HepG2 (cell line): ENCODE measurements around the gene DCTN3. TPM values are rescaled to one million over a fixed set of nuclear protein-coding genes. Genes with fewer than 3 reads are reported as not detected.

ENCODE experiments used
- ATRX ChIP-seq: sonication (generic); formaldehyde crosslinking; IDR thresholded peaks from 2 replicates; pipeline ENCODE4 v1.4.0; 2020; ENCODE audit warnings: missing genetic modification reagents, borderline replicate concordance
- BCL3 ChIP-seq: sonication (generic); formaldehyde crosslinking; IDR thresholded peaks from 2 replicates; pipeline ENCODE4 v1.5.1; 2020; ENCODE audit warnings: mild to moderate bottlenecking, missing genetic modification reagents, moderate library complexity
- EP300 ChIP-seq, 3 experiments: sonication (generic) in 1 of 3; formaldehyde crosslinking in 1 of 3; IDR thresholded peaks; 2 replicates each; pipeline versions ENCODE4 v1.5.1 to v1.6.1; 2011 to 2020; ENCODE audit warnings: low read depth in 2 of 3, low read length in 2 of 3, borderline replicate concordance in 1 of 3, improper control_type of control experiment in 1 of 3, mild to moderate bottlenecking in 1 of 3, missing genetic modification reagents in 1 of 3, moderate library complexity in 1 of 3
- FOXA1 ChIP-seq, 2 experiments: fragments of 450-650 bp in 1 of 2; sonication (generic) in 1 of 2; formaldehyde crosslinking in 1 of 2; IDR thresholded peaks; 2 replicates each; pipeline versions ENCODE4 v1.4.0 to v1.6.1; 2016 to 2020; ENCODE audit warnings: missing genetic modification reagents in 1 of 2
- FOXO4 ChIP-seq: sonication (generic); formaldehyde crosslinking; conservative IDR thresholded peaks from 2 replicates; pipeline ENCODE4 v1.8.1; 2023; ENCODE audit warnings: missing genetic modification reagents
- KMT2B ChIP-seq: IDR thresholded peaks from 2 replicates; pipeline ENCODE4 v1.6.1; 2016; ENCODE audit warnings: missing genetic modification reagents, missing compliant biosample characterization
- MBNL3 ChIP-seq: fragments of 250-450 bp; sonication (Bioruptor Pico); conservative IDR thresholded peaks from 2 replicates; pipeline ENCODE4 v1.8.0; 2022; ENCODE audit warnings: mild to moderate bottlenecking, inconsistent platforms
- MEIS1 ChIP-seq: sonication (generic); formaldehyde crosslinking; IDR thresholded peaks from 2 replicates; pipeline ENCODE4 v1.9.0; 2021; ENCODE audit warnings: mild to moderate bottlenecking, missing genetic modification reagents, moderate library complexity, borderline replicate concordance
- NKX3-1 ChIP-seq: sonication (generic); formaldehyde crosslinking; IDR thresholded peaks from 2 replicates; pipeline ENCODE4 v1.5.0; 2020; ENCODE audit warnings: missing genetic modification reagents
- RFX1 ChIP-seq: fragments of 450-650 bp; IDR thresholded peaks from 2 replicates; pipeline ENCODE4 v1.6.1; 2017
- RFX5 ChIP-seq: IDR thresholded peaks from 2 replicates; pipeline ENCODE4 v1.6.1; 2011; ENCODE audit warnings: low read depth, low read length, improper control_type of control experiment
- SALL1 ChIP-seq: sonication (generic); formaldehyde crosslinking; IDR thresholded peaks from 2 replicates; pipeline ENCODE4 v1.8.0; 2022; ENCODE audit warnings: mild to moderate bottlenecking, missing genetic modification reagents
- SMYD3 ChIP-seq: sonication (generic); formaldehyde crosslinking; IDR thresholded peaks from 2 replicates; pipeline ENCODE4 v1.8.1; 2023; ENCODE audit warnings: mild to moderate bottlenecking, missing genetic modification reagents
- SP5 ChIP-seq: IDR thresholded peaks from 2 replicates; pipeline ENCODE4 v1.6.1; 2016; ENCODE audit warnings: low read depth, borderline replicate concordance
- TCF7L2 ChIP-seq: IDR thresholded peaks from 2 replicates; pipeline ENCODE4 v1.6.1; 2011; ENCODE audit warnings: mild to moderate bottlenecking, low read depth, low read length, moderate library complexity
- ZNF260 ChIP-seq: sonication (generic); formaldehyde crosslinking; IDR thresholded peaks from 2 replicates; pipeline ENCODE4 v1.4.0; 2020; ENCODE audit warnings: missing genetic modification reagents, low read depth, mild to moderate bottlenecking, borderline replicate concordance
- ZNF274 ChIP-seq: sonication (generic); formaldehyde crosslinking; IDR thresholded peaks from 2 replicates; pipeline ENCODE4 v1.5.1; 2020; ENCODE audit warnings: mild to moderate bottlenecking, missing genetic modification reagents
- ZNF335 ChIP-seq: sonication (generic); formaldehyde crosslinking; IDR thresholded peaks from 2 replicates; pipeline ENCODE4 v1.4.0; 2020; ENCODE audit warnings: missing genetic modification reagents
- ZNF446 ChIP-seq: sonication (generic); formaldehyde crosslinking; IDR thresholded peaks from 2 replicates; pipeline ENCODE4 v1.5.0; 2020; ENCODE audit warnings: mild to moderate bottlenecking, missing genetic modification reagents
- ZNF780A ChIP-seq: sonication (generic); formaldehyde crosslinking; IDR thresholded peaks from 2 replicates; pipeline ENCODE4 v1.8.0; 2022; ENCODE audit warnings: mild to moderate bottlenecking, missing genetic modification reagents, moderate library complexity
- ZNF782 ChIP-seq: sonication (generic); formaldehyde crosslinking; IDR thresholded peaks from 2 replicates; pipeline ENCODE4 v1.4.0; 2020; ENCODE audit warnings: missing genetic modification reagents, mild to moderate bottlenecking, borderline replicate concordance
- polyA plus RNA-seq, 8 experiments: library from polyadenylated mRNA; depleted of rRNA in 3 of 8; stranded (reverse) in 7 of 8; unstranded in 1 of 8; fragments of >200 nt; fragmentation: Illumina TruSeq in 4 of 8; extraction: Trizol in 4 of 8; gene quantifications; 2 replicates each; pipeline versions ENCODE4 v1.2.1 to v1.2.3, GENCODE V29; 2011 to 2016; ENCODE audit warnings: low read depth in 4 of 8, missing spikeins in 1 of 8, mixed read lengths in 1 of 8; ENCODE audit not compliant: insufficient read depth in 1 of 8
- total RNA-seq, 5 experiments: library from RNA; depleted of rRNA; stranded (reverse); fragments of >200 nt; fragmentation: Illumina TruSeq; extraction: Trizol; gene quantifications; 2 replicates each; pipeline ENCODE4 v1.2.3, GENCODE V29; 2016; ENCODE audit warnings: low read depth in 1 of 5
- TF ChIP-seq, protein P1 (sequence below): sonication (generic); formaldehyde crosslinking; IDR thresholded peaks from 2 replicates; pipeline ENCODE4 v1.5.0; 2020; ENCODE audit warnings: missing genetic modification reagents
- TF ChIP-seq, protein P2 (sequence below): sonication (generic); formaldehyde crosslinking; IDR thresholded peaks from 2 replicates; pipeline ENCODE4 v1.8.1; 2023; ENCODE audit warnings: mild to moderate bottlenecking, missing genetic modification reagents

Gene DCTN3
- total and polyA plus RNA-seq, 2 of the 13 experiments (the other 11 are each of a cell fraction or from before 2014, with no cell fraction given): 27.4 to 34.5 TPM

DNA sequence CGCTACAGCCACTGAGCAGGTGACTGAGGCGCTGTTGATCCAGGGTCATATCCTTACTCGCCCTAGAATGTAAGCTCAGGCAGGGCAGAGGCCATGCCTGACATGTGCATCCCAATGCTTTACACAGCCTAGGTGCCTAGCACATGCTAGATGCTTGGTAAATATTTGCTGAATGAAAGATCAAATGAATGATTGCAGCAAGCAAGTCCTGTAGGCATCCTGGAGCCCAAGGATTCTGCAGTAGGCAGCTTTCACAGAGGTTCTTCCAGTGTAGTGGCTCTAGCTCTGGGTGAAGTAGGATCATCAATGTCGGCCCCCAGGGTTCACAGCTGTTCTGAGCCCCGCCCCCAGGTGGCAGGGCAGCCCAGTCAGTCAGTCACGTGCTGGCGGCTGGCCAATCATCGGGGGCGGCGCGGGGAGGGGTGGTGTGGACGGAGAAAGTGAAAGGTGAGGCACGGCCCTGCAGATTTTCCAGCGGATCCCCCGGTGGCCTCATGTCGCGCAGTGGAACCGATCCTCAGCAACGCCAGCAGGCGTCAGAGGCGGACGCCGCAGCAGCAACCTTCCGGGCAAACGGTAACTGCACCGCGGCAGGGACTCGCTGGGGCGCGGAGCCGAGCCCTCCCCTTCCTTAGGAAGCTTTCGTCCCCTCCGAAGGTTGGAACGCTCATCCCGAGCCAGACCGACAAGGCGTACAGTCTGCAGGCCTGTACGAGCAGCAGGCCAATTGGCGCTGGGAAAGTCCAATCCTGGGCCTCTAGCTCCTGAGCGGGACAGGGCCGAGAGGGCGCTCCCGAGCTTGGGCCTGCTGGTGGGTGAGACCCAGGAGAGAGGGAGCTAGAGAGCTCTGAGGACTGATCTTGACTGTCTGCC, 26.2 kb upstream of the DCTN3 start, which contains the start of gene GALT (continued):
- TF ChIP-seq FOXA1 (IDR thresholded peaks at IDR 0.05): no peak
- TF ChIP-seq FOXA1 (CRISPR knock-in tag; IDR thresholded peaks at IDR 0.05): peak; percentile 71
- no peak for TF ChIP-seq FOXO4 (CRISPR knock-in tag)
- TF ChIP-seq SP5: peak; percentile 59; the same call in 1 of the 2 replicates
- no peak for TF ChIP-seq ATRX
- TF ChIP-seq ZNF274: no peak
- 0 out of 2 replicates have a peak, but pooled peaks have one; percentile 68 for TF ChIP-seq ZNF446 (CRISPR knock-in tag)
- peak; percentile 77 for TF ChIP-seq SALL1 (CRISPR knock-in tag)
- TF ChIP-seq MBNL3 (CRISPR knock-in tag): no peak
- TF ChIP-seq, protein P1, sequence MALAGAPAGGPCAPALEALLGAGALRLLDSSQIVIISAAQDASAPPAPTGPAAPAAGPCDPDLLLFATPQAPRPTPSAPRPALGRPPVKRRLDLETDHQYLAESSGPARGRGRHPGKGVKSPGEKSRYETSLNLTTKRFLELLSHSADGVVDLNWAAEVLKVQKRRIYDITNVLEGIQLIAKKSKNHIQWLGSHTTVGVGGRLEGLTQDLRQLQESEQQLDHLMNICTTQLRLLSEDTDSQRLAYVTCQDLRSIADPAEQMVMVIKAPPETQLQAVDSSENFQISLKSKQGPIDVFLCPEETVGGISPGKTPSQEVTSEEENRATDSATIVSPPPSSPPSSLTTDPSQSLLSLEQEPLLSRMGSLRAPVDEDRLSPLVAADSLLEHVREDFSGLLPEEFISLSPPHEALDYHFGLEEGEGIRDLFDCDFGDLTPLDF (CRISPR knock-in tag): no peak
- TF ChIP-seq EP300 (IDR thresholded peaks at IDR 0.05; ENCODE audit: low read depth in 2 of 2, low read length in 2 of 2): 0 out of 4 replicates have a peak, but pooled peaks of 1 of the 2 experiments have one; percentile 1
- TF ChIP-seq EP300 (CRISPR knock-in tag; IDR thresholded peaks at IDR 0.05; ENCODE audit: borderline replicate concordance): peak; percentile 58; the same call in 1 of the 2 replicates
- no peak; the same call in 1 of the 2 replicates for TF ChIP-seq ZNF782 (CRISPR knock-in tag)
- TF ChIP-seq SMYD3 (CRISPR knock-in tag): no peak
- no peak for TF ChIP-seq TCF7L2
- TF ChIP-seq NKX3-1: no peak
- TF ChIP-seq KMT2B: peak; percentile 75
- no peak for TF ChIP-seq ZNF260 (CRISPR knock-in tag)
- TF ChIP-seq, protein P2, sequence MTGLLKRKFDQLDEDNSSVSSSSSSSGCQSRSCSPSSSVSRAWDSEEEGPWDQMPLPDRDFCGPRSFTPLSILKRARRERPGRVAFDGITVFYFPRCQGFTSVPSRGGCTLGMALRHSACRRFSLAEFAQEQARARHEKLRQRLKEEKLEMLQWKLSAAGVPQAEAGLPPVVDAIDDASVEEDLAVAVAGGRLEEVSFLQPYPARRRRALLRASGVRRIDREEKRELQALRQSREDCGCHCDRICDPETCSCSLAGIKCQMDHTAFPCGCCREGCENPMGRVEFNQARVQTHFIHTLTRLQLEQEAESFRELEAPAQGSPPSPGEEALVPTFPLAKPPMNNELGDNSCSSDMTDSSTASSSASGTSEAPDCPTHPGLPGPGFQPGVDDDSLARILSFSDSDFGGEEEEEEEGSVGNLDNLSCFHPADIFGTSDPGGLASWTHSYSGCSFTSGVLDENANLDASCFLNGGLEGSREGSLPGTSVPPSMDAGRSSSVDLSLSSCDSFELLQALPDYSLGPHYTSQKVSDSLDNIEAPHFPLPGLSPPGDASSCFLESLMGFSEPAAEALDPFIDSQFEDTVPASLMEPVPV (CRISPR knock-in tag): no peak
- 0 out of 2 replicates have a peak, but pooled peaks have one; percentile 8 for TF ChIP-seq ZNF335 (CRISPR knock-in tag)
- no peak for TF ChIP-seq RFX1
- no peak; the same call in 1 of the 2 replicates for TF ChIP-seq MEIS1 (CRISPR knock-in tag)
- TF ChIP-seq ZNF780A (CRISPR knock-in tag): no peak
- peak; percentile 74; the same call in 1 of the 2 replicates for TF ChIP-seq BCL3 (CRISPR knock-in tag)
- TF ChIP-seq RFX5: no peak
